Adrenal gland (tissue), 12 donors: ENCODE measurements around the gene GRID1. TPM values are rescaled to one million over a fixed set of nuclear protein-coding genes. Genes with fewer than 3 reads are reported as not detected.

Experiments used
- DNase-seq, 7 donors: peaks; one replicate each; pipeline ENCODE4 v3.0.0-alpha.2; 2019 to 2020
- H3K27ac ChIP-seq, 5 donors: fragments of 200-600 bp; sonication (generic) in 4 of 5; 1 replicate in 3 of 5; 2 replicates in 2 of 5; pipeline versions ENCODE4 v1.5.1 to v1.8.0; 2016 to 2020; ENCODE audit warnings: mild to moderate bottlenecking in 1 of 5
- H3K27me3 ChIP-seq: fragments of 200-600 bp; 2 replicates; pipeline ENCODE4 v1.8.0; 2021
- H3K36me3 ChIP-seq, 2 donors: fragments of 200-600 bp; replicated peaks in 1 of 2; 1 replicate in 1 of 2; 2 replicates in 1 of 2; pipeline versions ENCODE4 v1.5.1 to v1.8.0; 2018 to 2022
- H3K4me1 ChIP-seq, 2 donors: fragments of 200-600 bp; replicated peaks in 1 of 2; 1 replicate in 1 of 2; 2 replicates in 1 of 2; pipeline versions ENCODE4 v1.5.1 to v1.8.0; 2018 to 2021
- H3K4me3 ChIP-seq, 4 donors: fragments of 200-600 bp; sonication (generic) in 3 of 4; one replicate each; pipeline ENCODE4 v1.5.1; 2016 to 2018
- H3K9me3 ChIP-seq, 3 donors: fragments of 200-600 bp; sonication (generic) in 1 of 3; replicated peaks in 1 of 3; 1 replicate in 2 of 3; 2 replicates in 1 of 3; pipeline versions ENCODE4 v1.5.1 to v1.8.0; 2016 to 2021
- POLR2A ChIP-seq, 2 donors: fragments of 450-650 bp; IDR thresholded peaks; one replicate each; pipeline ENCODE4 v1.6.1; 2017; ENCODE audit warnings: antibody characterized with exemption in 2 of 2, mild to moderate bottlenecking in 2 of 2, moderate library complexity in 1 of 2
- WGBS, 4 donors: extraction: QIAGEN DNeasy Blood & Tissue Kit in 2 of 4; methylation state at CpG; one replicate each; pipeline versions ENCODE4 v1.1.5 to v1.1.7; 2013 to 2017; 5-methylcytosine and 5-hydroxymethylcytosine counted together
- intact Hi-C, 2 donors: fragments of 100-400 bp; cut with DNase I; formaldehyde crosslinking; loops; one replicate each; pipeline versions ENCODE4 v1.14.1 to v1.15.0; 2022 to 2023
- polyA plus RNA-seq, 3 donors: library from polyadenylated mRNA; stranded (reverse); fragments of 200-250 nt in 2 of 3; fragments of 350-450 nt in 1 of 3; fragmentation: Illumina TruSeq in 1 of 3; extraction: RNeasy Lipid Tissue Mini Kit (QIAGEN cat#74804) in 1 of 3; gene quantifications; one replicate each; pipeline ENCODE4 v1.2.3, GENCODE V29; 2013 to 2014
- total RNA-seq, 9 donors: library from RNA; depleted of rRNA in 4 of 9; stranded (reverse); fragments of >200 nt in 4 of 9; fragments of 120-200 nt in 1 of 9; fragmentation: NEBNext Ultra II Directional in 1 of 9; extraction: Animal tissue kit (Norgen Biotek cat#: 25700) in 1 of 9; gene quantifications; one replicate each; pipeline versions ENCODE4 v1.1.0 to v1.2.4, GENCODE V29; 2013 to 2023
- TF ChIP-seq, protein P1 (sequence below), 6 experiments: fragments of 450-650 bp in 4 of 6; fragments of 200-600 bp in 2 of 6; sonication (generic) in 1 of 6; IDR thresholded peaks; 1 replicate in 5 of 6; 2 replicates in 1 of 6; pipeline versions ENCODE4 v1.5.1 to v1.8.0; 2016 to 2021; ENCODE audit warnings: antibody characterized with exemption in 6 of 6, mild to moderate bottlenecking in 2 of 6, moderate library complexity in 1 of 6
- donor health status: healthy with polysubstance abuse.
- donor health status: Bipolar disorder and iron deficiency.
- donor health status: DM: yes; HTN: yes; CAD: no.
- donor health status: DM: no; HTN: no; CAD: no.
- donor health status: DM: no; HTN: no; CAD: no.
- donor health status: DM: yes; HTN: yes; CAD: no.

Gene GRID1
- total and polyA plus RNA-seq, 12 donors, result 2.2 to 8.0 (median 4.1) TPM

DNA sequence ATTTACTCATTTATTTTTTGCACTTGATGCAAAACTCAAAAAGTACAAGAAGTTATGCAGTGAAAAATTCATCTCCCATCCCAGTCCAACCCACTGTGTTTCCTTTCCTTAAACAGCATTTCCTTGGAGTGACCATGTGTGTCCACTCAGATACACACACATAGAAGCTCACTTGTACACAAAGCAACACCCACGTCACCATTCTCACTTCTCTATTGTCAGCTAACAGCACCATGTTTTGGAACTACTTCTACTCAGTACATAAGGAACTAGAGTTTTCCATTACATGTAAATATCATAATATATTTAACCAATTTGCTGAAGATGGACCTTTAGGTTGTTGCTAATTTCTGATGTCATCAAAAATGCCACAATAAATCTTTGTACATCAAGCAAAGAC, 167.6 kb downstream of the GRID1 start:
- Histone ChIP-seq H3K27ac (no peak overlapping the region), H3K36me3 (no peaks in the 10 kb centered on the region), H3K9me3 (no peaks in the 10 kb centered on the region), H3K27me3 (no peaks in the 10 kb centered on the region), H3K4me3 (no peak overlapping the region), H3K4me1 (no peaks in the 10 kb centered on the region)
- intact Hi-C loops, result no loop called here
- WGBS, 4 donors, result 35 to 68% (median 62%) methylated on average over 1 of the region's 1 CpG
- no peak for DNase-seq
- TF ChIP-seq POLR2A (IDR thresholded peaks at IDR 0.05), result no peak
- TF ChIP-seq, protein P1, sequence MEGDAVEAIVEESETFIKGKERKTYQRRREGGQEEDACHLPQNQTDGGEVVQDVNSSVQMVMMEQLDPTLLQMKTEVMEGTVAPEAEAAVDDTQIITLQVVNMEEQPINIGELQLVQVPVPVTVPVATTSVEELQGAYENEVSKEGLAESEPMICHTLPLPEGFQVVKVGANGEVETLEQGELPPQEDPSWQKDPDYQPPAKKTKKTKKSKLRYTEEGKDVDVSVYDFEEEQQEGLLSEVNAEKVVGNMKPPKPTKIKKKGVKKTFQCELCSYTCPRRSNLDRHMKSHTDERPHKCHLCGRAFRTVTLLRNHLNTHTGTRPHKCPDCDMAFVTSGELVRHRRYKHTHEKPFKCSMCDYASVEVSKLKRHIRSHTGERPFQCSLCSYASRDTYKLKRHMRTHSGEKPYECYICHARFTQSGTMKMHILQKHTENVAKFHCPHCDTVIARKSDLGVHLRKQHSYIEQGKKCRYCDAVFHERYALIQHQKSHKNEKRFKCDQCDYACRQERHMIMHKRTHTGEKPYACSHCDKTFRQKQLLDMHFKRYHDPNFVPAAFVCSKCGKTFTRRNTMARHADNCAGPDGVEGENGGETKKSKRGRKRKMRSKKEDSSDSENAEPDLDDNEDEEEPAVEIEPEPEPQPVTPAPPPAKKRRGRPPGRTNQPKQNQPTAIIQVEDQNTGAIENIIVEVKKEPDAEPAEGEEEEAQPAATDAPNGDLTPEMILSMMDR (IDR thresholded peaks at IDR 0.05), result no peak

DNA sequence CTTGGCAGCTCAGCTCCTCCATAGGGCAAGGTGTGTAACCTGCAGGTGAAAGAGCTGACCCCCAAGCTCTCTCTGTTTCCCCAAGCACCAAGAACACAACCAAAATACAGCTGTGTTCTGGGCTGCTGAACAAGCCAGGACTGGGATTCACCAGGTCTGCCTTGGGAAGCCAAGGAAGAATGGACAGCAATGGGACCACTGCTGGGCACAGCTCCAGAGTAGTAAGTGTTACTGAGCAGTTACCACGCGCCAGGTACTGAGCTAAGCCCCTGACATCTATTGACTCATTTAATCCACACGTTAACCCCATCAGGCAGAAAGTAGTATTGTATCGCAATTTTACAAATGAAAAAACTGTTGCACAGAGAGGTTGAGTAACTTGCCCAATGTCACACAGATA, 168.3 kb downstream of the GRID1 start:
- no peaks in the 10 kb centered on the region for H3K27me3 ChIP-seq
- H3K4me3 ChIP-seq, result no peak overlapping the region
- 78 to 90% (median 86%) methylated on average over 4 of the region's 4 CpGs for whole genome bisulfite sequencing, 4 donors
- intact Hi-C loops, result no loop called here
- H3K4me1 ChIP-seq, result no peaks in the 10 kb centered on the region
- no peaks in the 10 kb centered on the region for H3K36me3 ChIP-seq
- DNase-seq, result no peak
- no peak overlapping the region for H3K27ac ChIP-seq
- no peak for TF ChIP-seq POLR2A (IDR thresholded peaks at IDR 0.05)
- TF ChIP-seq, protein P1 (IDR thresholded peaks at IDR 0.05), result no peak
- H3K9me3 ChIP-seq, result no peaks in the 10 kb centered on the region

DNA sequence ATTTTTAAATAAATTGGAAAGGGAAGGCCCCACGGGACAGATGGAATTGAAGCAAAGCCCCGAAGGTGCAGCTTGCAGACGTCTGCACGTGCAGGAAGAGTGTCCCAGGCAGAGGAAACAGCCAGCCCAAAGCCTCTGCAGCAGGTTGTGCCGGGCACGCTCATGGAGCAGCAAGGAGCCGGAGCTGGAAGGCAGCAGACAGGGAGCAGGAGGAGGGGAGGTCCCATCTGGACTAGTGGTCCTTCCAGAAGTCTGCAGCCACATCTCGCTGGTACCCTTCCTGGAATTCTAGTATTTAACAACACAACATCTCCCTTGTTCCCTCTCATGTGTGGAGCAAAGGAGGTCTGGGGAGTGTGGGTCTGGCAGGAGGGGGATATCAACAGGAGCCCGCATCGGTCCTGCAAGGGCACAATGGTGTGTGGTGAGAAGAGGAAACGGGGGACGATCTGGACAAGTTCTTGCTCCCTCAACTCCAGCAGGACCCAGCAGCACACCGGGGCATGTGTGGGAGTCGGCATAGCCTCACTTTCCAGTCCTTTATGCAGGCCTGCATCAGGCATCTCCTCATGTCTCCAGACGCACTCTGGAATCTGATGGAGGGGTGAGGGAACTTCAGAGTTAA, 169.3 kb downstream of the GRID1 start:
- Histone ChIP-seq H3K27ac (no peak overlapping the region), H3K36me3 (no peaks in the 10 kb centered on the region), H3K9me3 (no peaks in the 10 kb centered on the region), H3K4me3 (no peak overlapping the region), H3K4me1 (no peaks in the 10 kb centered on the region), H3K27me3 (no peaks in the 10 kb centered on the region)
- no peak for DNase-seq
- no peak for TF ChIP-seq POLR2A (IDR thresholded peaks at IDR 0.05)
- TF ChIP-seq, protein P1 (IDR thresholded peaks at IDR 0.05), result no peak
- intact Hi-C loops, result no loop called here
- 76 to 89% (median 81%) methylated on average over 14 to 15 of the region's 15 CpGs for WGBS, 4 donors

DNA sequence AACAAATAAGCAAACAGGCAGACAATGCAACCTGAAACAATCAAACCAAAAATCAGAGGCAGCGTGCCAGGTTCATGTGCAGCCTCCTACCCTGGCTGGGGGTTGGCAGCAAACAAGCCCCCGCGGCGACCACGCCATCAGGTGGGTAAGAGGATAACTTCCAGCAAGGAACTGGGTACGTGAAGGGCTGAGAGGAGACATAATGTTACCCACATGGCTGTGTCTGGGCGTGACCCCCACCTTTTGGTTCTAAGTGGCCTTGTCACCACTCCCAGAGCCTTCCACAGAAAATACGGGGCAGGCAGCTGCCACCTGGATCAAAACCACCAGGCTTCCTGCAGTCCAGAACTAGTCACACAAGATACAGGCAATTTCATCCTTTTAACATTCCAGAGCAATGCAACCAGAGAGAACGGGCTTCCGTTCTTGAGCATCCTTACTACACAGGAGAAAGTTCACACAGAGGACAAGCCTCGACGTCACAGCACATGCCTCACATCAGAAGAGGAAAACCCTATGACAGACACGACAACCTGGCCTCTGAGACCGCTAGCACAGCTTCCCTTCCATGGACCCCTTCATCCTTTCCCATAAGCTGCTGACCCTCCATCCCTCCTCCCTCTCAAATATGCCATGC, 171.0 kb downstream of the GRID1 start:
- H3K4me3 ChIP-seq, result no peak overlapping the region
- intact Hi-C loops, result no loop called here
- TF ChIP-seq, protein P1 (IDR thresholded peaks at IDR 0.05), result no peak
- no peak for TF ChIP-seq POLR2A (IDR thresholded peaks at IDR 0.05)
- H3K36me3 ChIP-seq, result no peaks in the 10 kb centered on the region
- H3K27me3 ChIP-seq, result no peaks in the 10 kb centered on the region
- no peaks in the 10 kb centered on the region for H3K4me1 ChIP-seq
- no peak for DNase-seq
- 79 to 88% (median 84%) methylated on average over 13 to 14 of the region's 14 CpGs for WGBS, 4 donors
- no peaks in the 10 kb centered on the region for H3K9me3 ChIP-seq
- H3K27ac ChIP-seq, result no peak overlapping the region
